ENCODE measurements around the gene USP37.
A peak's percentile ranks its signal among the peaks of the same experiment; 100 is the strongest.

The USP37 gene

GRCh38 chr2:218476676-218477075 lies 91.5 kb downstream of the USP37 start:
- DNase-seq (ENCODE audit: low spot score): no peak

- DNase-seq (ENCODE audit: low spot score): no peak
Observed at GRCh38 chr2:218474527-218474926, 93.6 kb downstream of the USP37 start.

GRCh38 chr2:218472988-218473387 lies 95.2 kb downstream of the USP37 start:
- DNase-seq (ENCODE audit: low spot score): no peak

GRCh38 chr2:218471982-218472381 lies 96.2 kb downstream of the USP37 start:
- DNase-seq (ENCODE audit: low spot score): no peak

- DNase-seq (ENCODE audit: low spot score): no peak
Observed at GRCh38 chr2:218471036-218471435, 97.1 kb downstream of the USP37 start.

GRCh38 chr2:218470448-218470847 lies 97.7 kb downstream of the USP37 start:
- DNase-seq (ENCODE audit: low spot score): no peak

- DNase-seq (ENCODE audit: low spot score): peak; percentile 26
Observed at GRCh38 chr2:218465987-218466633, 102.0 kb downstream of the USP37 start.

- no peak for DNase-seq (ENCODE audit: low spot score)
Observed at GRCh38 chr2:218458598-218458997, 109.6 kb downstream of the USP37 start.

- DNase-seq (ENCODE audit: low spot score): no peak
Observed at GRCh38 chr2:218456849-218457248, 111.3 kb downstream of the USP37 start.

GRCh38 chr2:218452079-218452478 lies 116.1 kb downstream of the USP37 start:
- no peak for DNase-seq (ENCODE audit: low spot score)

GRCh38 chr2:218448934-218449333 lies 119.2 kb downstream of the USP37 start:
- peak; percentile 72 for DNase-seq (ENCODE audit: low spot score)

- DNase-seq (ENCODE audit: low spot score): no peak
Observed at GRCh38 chr2:218447072-218447471, 121.1 kb downstream of the USP37 start.

- DNase-seq (ENCODE audit: low spot score): no peak
Observed at GRCh38 chr2:218446547-218446946, 121.6 kb downstream of the USP37 start.

- no peak for DNase-seq (ENCODE audit: low spot score)
Observed at GRCh38 chr2:218445602-218446001, 122.5 kb downstream of the USP37 start.

GRCh38 chr2:218444692-218445357 lies 123.3 kb downstream of the USP37 start:
- DNase-seq (ENCODE audit: low spot score): no peak

- no peak for DNase-seq (ENCODE audit: low spot score)
Observed at GRCh38 chr2:218438596-218438995, 129.6 kb downstream of the USP37 start.

GRCh38 chr2:218437969-218438368 lies 130.2 kb downstream of the USP37 start:
- no peak for DNase-seq (ENCODE audit: low spot score)

- DNase-seq (ENCODE audit: low spot score): no peak
Observed at GRCh38 chr2:218436992-218437391, 131.2 kb downstream of the USP37 start.

- no peak for DNase-seq (ENCODE audit: low spot score)
Observed at GRCh38 chr2:218435003-218435982, 132.9 kb downstream of the USP37 start.

GRCh38 chr2:218434456-218434855 lies 133.7 kb downstream of the USP37 start:
- DNase-seq (ENCODE audit: low spot score): no peak

- no peak for DNase-seq (ENCODE audit: low spot score)
Observed at GRCh38 chr2:218432676-218433365, 135.3 kb downstream of the USP37 start.

GRCh38 chr2:218431878-218432277 lies 136.3 kb downstream of the USP37 start:
- DNase-seq (ENCODE audit: low spot score): no peak

Data from SW480 (cell line).